GM21737 (cell line): ENCODE data around the gene NFX1.
"Not testable (repeated sequence)": the region's sequence is repeated elsewhere in the genome, so short reads cannot be mapped to it uniquely, and the experiment has no call there.

Source experiments
- ATAC-seq: cut with Tn5 transposase; IDR thresholded peaks from one replicate; pipeline ENCODE4 v1.9.1; 2021; ENCODE audit warnings: mild to moderate bottlenecking, moderate library complexity; ENCODE audit not compliant: unreplicated experiment

NFX1 gene

GRCh38 chr9:33306037-33306436 lies 15.7 kb downstream of the NFX1 start:
- no peak for ATAC-seq

GRCh38 chr9:33307067-33307466 lies 16.8 kb downstream of the NFX1 start:
- no peak for ATAC-seq

- no peak for ATAC-seq
These were observed 19.6 kb downstream of the NFX1 start for GRCh38 chr9:33309903-33310302.

- ATAC-seq, result no peak
These were observed 20.4 kb downstream of the NFX1 start for GRCh38 chr9:33310748-33311147.

GRCh38 chr9:33311953-33312352 lies 21.6 kb downstream of the NFX1 start:
- ATAC-seq, result no peak

- no peak for ATAC-seq
These were observed 25.1 kb downstream of the NFX1 start for GRCh38 chr9:33315371-33315770.

- ATAC-seq, result not testable (repeated sequence)
These were observed 26.8 kb downstream of the NFX1 start for GRCh38 chr9:33317136-33317535.

- no peak for ATAC-seq
These were observed 27.9 kb downstream of the NFX1 start for GRCh38 chr9:33318225-33318624.

- no peak for ATAC-seq
These were observed 28.5 kb downstream of the NFX1 start for GRCh38 chr9:33318781-33319180.

- ATAC-seq, result no peak
These were observed 29.9 kb downstream of the NFX1 start for GRCh38 chr9:33320230-33320567.

- ATAC-seq, result no peak
These were observed 30.4 kb downstream of the NFX1 start for GRCh38 chr9:33320568-33321261.

GRCh38 chr9:33329117-33329563 lies 38.8 kb downstream of the NFX1 start:
- no peak for ATAC-seq

GRCh38 chr9:33329979-33330378 lies 39.7 kb downstream of the NFX1 start:
- no peak for ATAC-seq

- no peak for ATAC-seq
These were observed 41.1 kb downstream of the NFX1 start for GRCh38 chr9:33331377-33331891.

- no peak for ATAC-seq
These were observed 41.7 kb downstream of the NFX1 start for GRCh38 chr9:33332011-33332410.

- ATAC-seq, result not testable (repeated sequence)
These were observed 42.6 kb downstream of the NFX1 start for GRCh38 chr9:33332956-33333355.

- no peak for ATAC-seq
These were observed 49.9 kb downstream of the NFX1 start for GRCh38 chr9:33340186-33340585.

GRCh38 chr9:33341182-33341581 lies 50.9 kb downstream of the NFX1 start:
- ATAC-seq, result no peak

- no peak for ATAC-seq
These were observed 53.8 kb downstream of the NFX1 start for GRCh38 chr9:33344145-33344544.

GRCh38 chr9:33346564-33346963 lies 56.2 kb downstream of the NFX1 start:
- no peak for ATAC-seq

GRCh38 chr9:33348998-33349397 lies 58.7 kb downstream of the NFX1 start:
- ATAC-seq, result no peak

- no peak for ATAC-seq
These were observed 59.4 kb downstream of the NFX1 start for GRCh38 chr9:33349743-33350142.

GRCh38 chr9:33350310-33350709 lies 60.0 kb downstream of the NFX1 start:
- ATAC-seq, result no peak
